Thymus (tissue), 11 donors: ENCODE data around the gene PREX1. TPM values are rescaled to one million over a fixed set of nuclear protein-coding genes. Genes with fewer than 3 reads are reported as not detected.

Experiments used
- DNase-seq, 9 donors: peaks; one replicate each; pipeline ENCODE4 v3.0.0-alpha.2; 2013; ENCODE audit warnings: low spot score in 9 of 9, low read depth in 6 of 9, missing footprints in 1 of 9
- H3K27ac ChIP-seq, 2 donors: one replicate each; pipeline ENCODE4 v1.5.1; 2013; ENCODE audit warnings: control low read depth in 1 of 2, low read depth in 1 of 2, low read length in 1 of 2, mild to moderate bottlenecking in 1 of 2, moderate library complexity in 1 of 2
- H3K27me3 ChIP-seq, 2 donors: one replicate each; pipeline ENCODE4 v1.5.1; 2013; ENCODE audit warnings: low read length in 1 of 2; ENCODE audit not compliant: control insufficient read depth in 2 of 2, insufficient read depth in 1 of 2
- H3K36me3 ChIP-seq, 2 donors: one replicate each; pipeline ENCODE4 v1.5.1; 2013; ENCODE audit warnings: low read length in 1 of 2, mild to moderate bottlenecking in 1 of 2, moderate library complexity in 1 of 2; ENCODE audit not compliant: control insufficient read depth in 2 of 2, insufficient read depth in 2 of 2
- H3K4me1 ChIP-seq, 2 donors: one replicate each; pipeline ENCODE4 v1.5.1; 2013; ENCODE audit warnings: low read length in 2 of 2; ENCODE audit not compliant: control insufficient read depth in 2 of 2, insufficient read depth in 2 of 2
- H3K4me3 ChIP-seq, 2 donors: one replicate each; pipeline ENCODE4 v1.5.1; 2013; ENCODE audit warnings: low read length in 2 of 2, control low read depth in 1 of 2, mild to moderate bottlenecking in 1 of 2
- H3K9me3 ChIP-seq, 2 donors: one replicate each; pipeline ENCODE4 v1.5.1; 2013; ENCODE audit warnings: low read length in 1 of 2, mild to moderate bottlenecking in 1 of 2; ENCODE audit not compliant: control insufficient read depth in 2 of 2, insufficient read depth in 1 of 2
- WGBS: extraction: QIAGEN DNeasy Blood & Tissue Kit; methylation state at CpG from one replicate; pipeline ENCODE4 v1.1.7; 2013; 5-methylcytosine and 5-hydroxymethylcytosine counted together
- polyA plus RNA-seq: library from polyadenylated mRNA; stranded (reverse); fragments of 200-250 nt; gene quantifications from one replicate; pipeline ENCODE4 v1.2.3, GENCODE V29; 2013
- total RNA-seq: library from RNA; stranded (reverse); fragments of 120-200 nt; gene quantifications from one replicate; pipeline ENCODE4 v1.2.4, GENCODE V29; 2013
- donor health status: healthy.

Gene PREX1
- total and polyA plus RNA-seq, 2 donors, result 12.5 to 19.8 TPM

- Histone ChIP-seq H3K4me1 (peaks cover 0 to 7% of the 10 kb centered on the region in 2 donors), H3K27ac (no peak overlapping the region), H3K27me3 (peaks cover 0 to 5% of the 10 kb centered on the region in 2 donors), H3K36me3 (peaks cover 0 to 3% of the 10 kb centered on the region in 2 donors), H3K9me3 (peaks cover 0 to 5% of the 10 kb centered on the region in 2 donors), H3K4me3 (no peak overlapping the region)
- WGBS, result 81% methylated on average over 23 of the region's 23 CpGs
- DNase-seq, result no peak
Observed at GRCh38 chr20:48621376-48622078, 206.3 kb downstream of the PREX1 start.

GRCh38 chr20:48620507-48621375 is 207.1 kb downstream of the PREX1 start:
- Histone ChIP-seq H3K4me3 (no peak overlapping the region), H3K36me3 (peaks cover 0 to 3% of the 10 kb centered on the region in 2 donors), H3K9me3 (peaks cover 0 to 5% of the 10 kb centered on the region in 2 donors), H3K27me3 (peaks cover 0 to 5% of the 10 kb centered on the region in 2 donors), H3K4me1 (peaks cover 0 to 3% of the 10 kb centered on the region in 2 donors), H3K27ac (no peak overlapping the region)
- peak in 8 of 9 donors; percentile 36 to 75 (median 60) for DNase-seq
- 19% methylated on average over 26 of the region's 26 CpGs for WGBS

- peaks cover 0 to 3% of the 10 kb centered on the region in 2 donors for H3K4me1 ChIP-seq
- H3K27me3 ChIP-seq, result peaks cover 0 to 5% of the 10 kb centered on the region in 2 donors
- H3K27ac ChIP-seq, result no peak overlapping the region
- peaks cover 0 to 5% of the 10 kb centered on the region in 2 donors for H3K9me3 ChIP-seq
- DNase-seq, result no peak
- H3K36me3 ChIP-seq, result no peaks in the 10 kb centered on the region
- H3K4me3 ChIP-seq, result no peak overlapping the region
- 91% methylated on average over 8 of the region's 8 CpGs for WGBS
Observed at GRCh38 chr20:48620154-48620506, 207.7 kb downstream of the PREX1 start.

GRCh38 chr20:48619126-48620101 is 208.4 kb downstream of the PREX1 start:
- DNase-seq, result no peak

GRCh38 chr20:48618631-48619030 is 209.2 kb downstream of the PREX1 start:
- Histone ChIP-seq H3K36me3 (no peaks in the 10 kb centered on the region), H3K27me3 (peaks cover 0 to 5% of the 10 kb centered on the region in 2 donors), H3K9me3 (peaks cover 0 to 5% of the 10 kb centered on the region in 2 donors), H3K4me3 (no peak overlapping the region), H3K4me1 (peaks cover 0 to 3% of the 10 kb centered on the region in 2 donors), H3K27ac (no peak overlapping the region)
- DNase-seq, result no peak
- WGBS, result 88% methylated on average over 12 of the region's 12 CpGs

More at GRCh38 chr20:48619126-48620101, 208.4 kb downstream of the PREX1 start:
- H3K4me1 ChIP-seq, result peaks cover 0 to 3% of the 10 kb centered on the region in 2 donors
- H3K36me3 ChIP-seq, result no peaks in the 10 kb centered on the region
- H3K4me3 ChIP-seq, result no peak overlapping the region
- WGBS, result 88% methylated on average over 17 of the region's 17 CpGs
- H3K27me3 ChIP-seq, result peaks cover 0 to 5% of the 10 kb centered on the region in 2 donors
- peaks cover 0 to 5% of the 10 kb centered on the region in 2 donors for H3K9me3 ChIP-seq
- H3K27ac ChIP-seq, result no peak overlapping the region

- 89% methylated on average over 13 of the region's 13 CpGs for WGBS
- H3K4me3 ChIP-seq, result no peak overlapping the region
- H3K4me1 ChIP-seq, result peaks cover 0 to 3% of the 10 kb centered on the region in 2 donors
- no peak for DNase-seq
- no peak overlapping the region for H3K27ac ChIP-seq
- H3K27me3 ChIP-seq, result peaks cover 0 to 5% of the 10 kb centered on the region in 2 donors
- H3K36me3 ChIP-seq, result no peaks in the 10 kb centered on the region
- H3K9me3 ChIP-seq, result peaks cover 0 to 5% of the 10 kb centered on the region in 2 donors
Observed at GRCh38 chr20:48618052-48618451, 209.7 kb downstream of the PREX1 start.

GRCh38 chr20:48617481-48617880 is 210.3 kb downstream of the PREX1 start:
- 90% methylated on average over 7 of the region's 7 CpGs for WGBS
- DNase-seq, result no peak

GRCh38 chr20:48616481-48616880 is 211.3 kb downstream of the PREX1 start:
- peaks cover 0 to 3% of the 10 kb centered on the region in 2 donors for H3K4me1 ChIP-seq
- DNase-seq, result no peak
- WGBS, result 97% methylated on average over 7 of the region's 7 CpGs
- H3K27me3 ChIP-seq, result peaks cover 0 to 5% of the 10 kb centered on the region in 2 donors
- no peak overlapping the region for H3K27ac ChIP-seq
- no peaks in the 10 kb centered on the region for H3K36me3 ChIP-seq
- H3K9me3 ChIP-seq, result peaks cover 0 to 5% of the 10 kb centered on the region in 2 donors
- no peak overlapping the region for H3K4me3 ChIP-seq

More at GRCh38 chr20:48617481-48617880, 210.3 kb downstream of the PREX1 start:
- peaks cover 0 to 5% of the 10 kb centered on the region in 2 donors for H3K9me3 ChIP-seq
- no peaks in the 10 kb centered on the region for H3K36me3 ChIP-seq
- peaks cover 0 to 5% of the 10 kb centered on the region in 2 donors for H3K27me3 ChIP-seq
- no peak overlapping the region for H3K27ac ChIP-seq
- peaks cover 0 to 3% of the 10 kb centered on the region in 2 donors for H3K4me1 ChIP-seq
- no peak overlapping the region for H3K4me3 ChIP-seq
